Measurements from ENCODE around the gene ARHGAP44. TPM values are rescaled to one million over a fixed set of nuclear protein-coding genes. Genes with fewer than 3 reads are reported as not detected.
"Not testable (repeated sequence)": the region's sequence is repeated elsewhere in the genome, so short reads cannot be mapped to it uniquely, and the experiment has no call there.

The ARHGAP44 gene
- total RNA-seq, 1 donor from 2014 or later, result 6.9 TPM

DNA sequence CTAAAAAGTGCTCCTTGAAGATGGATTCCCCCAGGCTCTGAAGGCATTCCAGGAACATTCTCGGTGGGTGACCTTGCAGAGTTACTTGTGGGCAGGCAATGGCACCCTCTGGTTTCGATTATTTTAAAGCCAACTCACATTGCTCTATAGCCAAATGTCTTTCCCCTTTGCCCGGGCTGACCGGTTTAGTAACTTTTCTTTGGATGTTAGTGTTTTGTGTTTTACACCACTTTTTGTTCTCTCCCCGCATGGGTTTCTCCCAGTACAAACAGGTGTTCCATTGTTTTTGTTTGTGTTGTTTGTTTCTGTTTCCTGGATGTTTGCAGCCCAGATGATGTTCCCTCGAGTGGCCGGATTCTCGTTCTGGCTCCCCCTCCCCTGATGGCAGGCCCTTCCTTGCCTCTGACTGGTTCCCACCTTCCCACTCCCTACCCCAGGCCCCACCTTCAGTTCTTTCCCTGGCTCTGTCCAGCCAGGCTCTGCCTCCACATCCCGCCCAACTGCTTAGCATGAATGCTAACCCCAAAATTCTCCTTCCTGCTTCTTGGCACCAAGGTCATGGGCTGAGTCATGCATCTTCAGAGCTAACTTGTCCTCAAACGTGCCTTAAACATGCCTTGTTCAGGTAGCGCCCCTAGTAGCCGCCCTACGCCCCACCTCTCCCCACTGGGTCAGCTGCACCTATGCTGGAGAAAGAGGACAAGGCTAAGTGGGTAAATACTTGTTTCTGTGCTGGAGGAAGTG lies 187.9 kb downstream of the ARHGAP44 start:
- Mint-ChIP-seq H3K36me3 (ENCODE audit: low read depth) (no peaks in the 10 kb centered on the region), H3K9me3 (no peaks in the 10 kb centered on the region), H3K4me1 (peaks cover 5% of the 10 kb centered on the region), H3K4me3 (no peak overlapping the region), H3K27ac (no peak overlapping the region), H3K27me3 (peaks cover 11% of the 10 kb centered on the region)
- intact Hi-C loops (cut with micrococcal nuclease), result no loop called here
- TF ChIP-seq CTCF (IDR thresholded peaks at IDR 0.05), result no peak
- DNase-seq, result no peak
- POLR2A ChIA-PET, result interaction anchor here (0.6 kb wide), 1 partner anchor 1452 kb away, joined by 5 read pairs; no protein-coding TSS in a partner anchor
- no peak for ATAC-seq (ENCODE audit: low read depth)
- CTCF ChIA-PET, result no interaction called here

- POLR2A ChIA-PET, H3K4me1 Mint-ChIP-seq, H3K27ac Mint-ChIP-seq: not testable (repeated sequence)
These were observed 189.5 kb downstream of the ARHGAP44 start for GRCh38 chr17:12978787-12979186.

GRCh38 chr17:12979246-12979645 lies 189.9 kb downstream of the ARHGAP44 start:
- Mint-ChIP-seq H3K27ac (no peak overlapping the region), H3K9me3 (no peaks in the 10 kb centered on the region), H3K4me3 (no peak overlapping the region), H3K36me3 (ENCODE audit: low read depth) (no peaks in the 10 kb centered on the region), H3K27me3 (peaks cover 3% of the 10 kb centered on the region), H3K4me1 (peaks cover 9% of the 10 kb centered on the region)
- ChIA-PET POLR2A (no interaction called here), CTCF (no interaction called here)
- intact Hi-C loops (cut with micrococcal nuclease), result no loop called here
- ATAC-seq (ENCODE audit: low read depth) (no peak), DNase-seq (no peak)
- TF ChIP-seq CTCF (IDR thresholded peaks at IDR 0.05), result no peak

More at GRCh38 chr17:12978787-12979186, 189.5 kb downstream of the ARHGAP44 start:
- CTCF ChIA-PET; intact Hi-C loops (cut with micrococcal nuclease); H3K4me3 Mint-ChIP-seq; H3K9me3 Mint-ChIP-seq; H3K27me3 Mint-ChIP-seq; ATAC-seq (ENCODE audit: low read depth); H3K36me3 Mint-ChIP-seq (ENCODE audit: low read depth); DNase-seq: not testable (repeated sequence)

- Mint-ChIP-seq H3K4me1 (peaks cover 6% of the 10 kb centered on the region), H3K9me3 (no peaks in the 10 kb centered on the region), H3K27ac (no peak overlapping the region), H3K27me3 (no peaks in the 10 kb centered on the region), H3K36me3 (ENCODE audit: low read depth) (no peaks in the 10 kb centered on the region), H3K4me3 (no peak overlapping the region)
- TF ChIP-seq CTCF (IDR thresholded peaks at IDR 0.05), result no peak
- POLR2A ChIA-PET, result no interaction called here
- CTCF ChIA-PET, result interaction anchor here (1.0 kb wide), 1 partner anchor 238 kb away, joined by 3 read pairs; no protein-coding TSS in a partner anchor
- DNase-seq, result no peak
- no peak for ATAC-seq (ENCODE audit: low read depth)
- intact Hi-C loops (cut with micrococcal nuclease), result loop anchor here (10.0 kb wide), 1 partner anchor 195 kb away; the partner anchor contains the start of gene ARHGAP44
These were observed 190.7 kb downstream of the ARHGAP44 start for GRCh38 chr17:12979826-12980500.

- peak; percentile 14 for ATAC-seq (ENCODE audit: low read depth)
- TF ChIP-seq CTCF (IDR thresholded peaks at IDR 0.05), result no peak
- Mint-ChIP-seq H3K27ac (no peak overlapping the region), H3K9me3 (no peaks in the 10 kb centered on the region), H3K4me1 (peaks cover 6% of the 10 kb centered on the region), H3K4me3 (no peak overlapping the region), H3K27me3 (no peaks in the 10 kb centered on the region), H3K36me3 (ENCODE audit: low read depth) (no peaks in the 10 kb centered on the region)
- ChIA-PET CTCF (no interaction called here), POLR2A (no interaction called here)
- DNase-seq, result no peak
- intact Hi-C loops (cut with micrococcal nuclease), result loop anchor here (10.0 kb wide), 1 partner anchor 197 kb away; the partner anchor contains the start of gene ARHGAP44
These were observed 192.9 kb downstream of the ARHGAP44 start for GRCh38 chr17:12982224-12982623.
